Cerebellar cortex (tissue), 1 donor: ENCODE results near the gene MYO1D.
"Not testable (repeated sequence)": the region's sequence is repeated elsewhere in the genome, so short reads cannot be mapped to it uniquely, and the experiment has no call there.

ENCODE experiments used
- DNase-seq: peaks from one replicate; pipeline ENCODE4 v3.0.0-alpha.2; 2015; ENCODE audit warnings: low spot score

The MYO1D gene

GRCh38 chr17:32855620-32856019 lies 21.3 kb downstream of the MYO1D start:
- DNase-seq, result no peak

DNA sequence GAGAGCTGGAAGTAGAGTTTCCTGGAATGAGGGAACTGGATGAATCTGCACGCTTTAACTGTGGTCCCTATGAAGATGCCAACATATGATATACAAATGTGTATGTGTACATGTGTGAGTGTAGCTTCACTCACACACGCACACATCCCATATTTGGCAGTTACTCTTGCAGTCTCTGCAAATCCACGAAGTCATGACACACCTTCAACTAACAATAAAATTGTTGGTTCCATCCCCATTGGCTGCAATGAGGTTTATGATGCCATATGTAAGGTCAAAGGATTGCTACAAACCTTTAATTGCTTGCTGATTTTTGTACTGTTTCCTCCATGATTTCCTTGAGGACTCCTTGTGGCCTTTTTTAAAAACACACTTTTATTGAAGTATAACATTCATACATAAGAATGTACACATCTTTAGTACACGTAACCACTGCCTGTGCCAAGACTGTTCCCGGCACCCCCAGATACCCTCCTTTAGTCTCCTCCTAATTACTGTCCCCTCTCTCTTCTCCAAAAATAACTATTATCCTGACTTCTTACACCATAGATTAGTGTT lies 22.0 kb downstream of the MYO1D start:
- no peak for DNase-seq

DNA sequence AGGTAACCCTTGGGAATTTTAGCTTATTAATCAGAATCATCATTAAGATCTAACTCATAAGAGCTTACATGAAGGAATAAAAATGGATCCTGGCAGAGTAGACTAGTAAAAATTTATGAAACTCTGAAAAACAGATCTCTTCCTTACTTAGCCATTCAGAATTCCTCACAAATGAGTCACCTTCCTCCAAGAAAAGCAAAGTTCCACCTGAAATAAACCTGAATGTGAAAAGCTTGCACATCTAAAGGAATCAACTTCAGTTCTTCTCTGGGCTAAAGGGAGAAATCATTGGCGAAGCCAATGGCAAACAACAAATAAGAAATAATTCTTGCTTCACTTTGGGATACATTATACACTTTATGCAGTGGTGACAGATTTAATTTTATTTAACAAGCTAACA lies 22.7 kb downstream of the MYO1D start:
- DNase-seq, result no peak

DNA sequence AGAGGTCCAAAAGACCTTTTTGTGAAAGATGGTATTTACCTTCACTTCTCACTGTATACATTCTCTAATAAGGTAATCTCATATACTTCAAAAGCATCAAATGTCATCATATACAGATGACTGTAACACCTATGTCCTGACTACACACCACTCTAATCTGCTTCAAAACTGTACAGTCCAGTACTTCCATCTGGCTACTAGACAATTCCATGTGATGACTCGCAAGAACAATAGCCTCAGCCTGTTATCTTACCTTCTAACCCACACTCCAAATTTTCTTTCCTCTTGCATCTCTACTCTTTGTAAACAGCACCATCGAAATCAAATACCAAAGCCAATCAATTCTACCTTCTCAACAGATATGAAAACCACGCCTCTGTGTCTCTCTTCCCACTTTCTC lies 24.1 kb downstream of the MYO1D start:
- no peak for DNase-seq

DNA sequence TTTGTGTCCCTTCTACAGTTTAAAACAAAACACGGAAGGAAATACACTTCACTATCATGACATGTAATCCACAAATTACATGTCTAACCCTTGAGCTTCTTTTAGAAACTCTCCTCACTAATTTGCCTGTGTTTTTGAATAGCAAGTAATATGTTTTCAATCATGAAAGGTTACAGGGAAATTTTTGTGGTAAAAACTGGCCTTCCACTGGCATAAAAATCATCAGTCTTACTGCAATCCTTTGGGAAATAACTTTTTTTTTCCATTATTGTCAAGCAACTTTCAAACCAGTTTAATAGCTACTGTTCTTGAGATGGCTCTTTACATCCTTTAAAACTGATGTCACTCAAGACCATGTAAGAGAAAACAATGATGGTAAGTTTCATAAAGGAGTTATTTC lies 27.0 kb downstream of the MYO1D start:
- no peak for DNase-seq

- DNase-seq, result no peak
These were observed 28.9 kb downstream of the MYO1D start for GRCh38 chr17:32847977-32848376.

DNA sequence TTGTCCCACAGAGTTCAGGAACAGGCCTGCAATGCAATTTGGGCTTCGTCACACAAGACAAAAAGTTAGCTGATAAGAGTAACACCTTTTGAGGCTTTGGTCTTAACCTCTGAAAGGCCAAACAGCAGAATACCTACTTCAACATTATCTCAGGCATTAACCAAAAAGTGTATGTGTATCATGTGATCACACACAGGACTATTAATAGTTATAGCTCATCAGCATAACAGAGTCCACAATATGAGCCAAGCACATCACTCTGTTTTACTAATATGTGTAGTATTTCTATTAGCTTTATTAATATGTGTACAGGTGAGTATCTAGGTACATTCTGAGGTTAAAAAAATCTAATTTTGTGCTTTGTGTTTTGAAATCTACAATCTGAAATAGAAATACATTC lies 30.8 kb downstream of the MYO1D start:
- DNase-seq, result no peak

GRCh38 chr17:32840241-32840640 lies 36.7 kb downstream of the MYO1D start:
- DNase-seq, result no peak

DNA sequence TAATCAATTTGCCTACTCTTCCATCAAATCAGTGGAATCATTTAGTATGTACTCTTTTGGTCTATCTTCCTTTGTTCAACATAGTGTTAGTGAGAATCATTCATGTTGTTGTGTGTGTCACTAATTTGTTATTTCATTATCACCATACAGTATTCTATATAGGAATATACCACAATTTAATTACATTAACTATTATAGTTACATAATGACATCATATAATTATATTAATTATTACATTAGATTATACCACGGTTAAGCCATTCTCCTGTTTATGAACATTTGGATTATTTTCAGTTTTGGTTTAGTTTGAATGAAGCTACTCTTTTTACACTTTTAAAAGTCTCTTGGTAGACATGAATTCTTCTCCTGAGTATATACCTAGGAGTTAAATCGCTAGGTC lies 40.4 kb downstream of the MYO1D start:
- DNase-seq, result no peak

DNA sequence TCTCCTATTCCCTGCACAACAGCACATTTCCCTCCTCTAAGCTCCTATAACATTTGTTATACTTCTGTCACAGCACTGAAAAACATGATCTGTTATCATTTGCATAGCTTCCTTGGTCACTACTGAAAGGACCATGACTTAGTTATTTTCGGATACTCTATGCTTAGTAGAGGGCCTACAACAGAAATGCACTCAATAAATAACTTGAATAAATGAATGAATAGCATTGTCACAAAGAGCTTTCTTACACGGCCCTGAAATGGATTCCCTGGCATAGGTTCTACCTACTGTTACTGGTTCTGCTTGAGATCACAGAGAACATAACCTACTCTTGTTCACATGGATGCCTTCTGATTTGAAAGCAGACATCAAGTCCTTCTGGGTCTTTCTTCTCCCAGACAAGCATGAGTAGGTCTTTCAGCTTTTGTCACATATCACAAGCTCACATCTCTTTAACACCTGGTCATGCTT lies 41.6 kb downstream of the MYO1D start:
- no peak for DNase-seq

DNA sequence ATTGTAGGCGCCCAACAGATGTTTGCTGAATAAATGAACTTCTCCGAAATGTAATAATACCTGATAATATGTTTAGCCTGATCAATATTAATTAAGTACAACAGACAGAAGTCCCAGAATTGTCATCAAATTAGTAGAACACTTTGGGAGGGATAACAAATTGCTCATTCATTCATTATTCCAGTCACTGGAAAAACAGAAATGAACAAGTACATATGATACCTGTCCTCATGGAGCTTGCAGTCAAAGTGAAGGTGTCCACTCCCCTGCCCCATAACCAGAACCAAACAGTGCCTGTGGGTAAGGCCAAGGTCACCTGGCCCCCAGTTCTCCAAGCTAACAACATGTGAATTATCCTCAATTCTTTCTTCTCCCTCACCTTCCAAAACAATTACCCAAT lies 42.8 kb downstream of the MYO1D start:
- no peak for DNase-seq

GRCh38 chr17:32833526-32833925 lies 43.4 kb downstream of the MYO1D start:
- DNase-seq, result no peak

DNA sequence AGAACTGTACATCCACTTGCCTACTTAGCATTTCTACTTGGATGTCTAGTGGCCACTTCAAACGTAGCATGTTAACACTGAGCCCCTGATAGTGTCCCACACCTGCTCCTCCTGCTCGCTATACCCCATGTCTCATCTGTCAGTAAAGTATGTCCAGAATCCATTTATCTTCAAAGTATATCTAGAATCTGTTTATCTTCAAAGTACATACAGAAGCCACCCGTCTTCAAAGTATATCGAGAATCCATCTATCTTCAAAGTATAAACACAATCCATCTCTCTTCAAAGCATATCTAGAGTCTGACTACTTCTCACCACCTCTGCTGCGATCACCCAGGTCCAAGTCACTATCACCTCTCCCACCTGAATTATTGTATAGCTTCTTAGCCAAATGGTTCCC lies 43.8 kb downstream of the MYO1D start:
- no peak for DNase-seq

DNA sequence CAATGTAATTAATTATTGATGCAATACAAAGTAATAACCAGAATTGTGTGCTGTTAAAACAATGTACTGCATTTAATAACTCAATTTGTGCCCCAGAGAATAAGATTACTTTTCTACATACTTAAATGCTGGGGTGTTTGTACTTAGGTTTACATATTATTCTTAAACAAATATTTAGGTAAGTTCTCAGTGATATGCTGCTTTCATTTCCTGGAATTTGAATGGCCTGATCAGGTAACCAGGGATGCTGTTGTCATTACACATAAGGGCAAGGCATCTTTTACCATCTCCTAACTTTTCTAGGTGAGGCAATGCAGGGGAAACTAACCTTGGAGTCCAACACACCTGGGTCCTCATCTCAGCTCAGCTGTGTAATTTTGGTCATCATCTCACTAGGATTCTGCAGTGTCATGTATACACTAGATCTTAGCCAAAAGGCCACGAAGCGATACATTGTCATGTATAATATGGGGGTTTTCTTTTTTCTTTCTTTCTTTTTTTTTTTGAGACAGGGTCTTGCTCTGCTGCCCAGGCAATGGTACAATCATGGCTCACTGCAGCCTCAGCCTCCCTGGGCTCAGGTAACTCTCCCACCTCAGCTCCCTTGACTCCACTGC lies 45.2 kb downstream of the MYO1D start:
- DNase-seq, result no peak

DNA sequence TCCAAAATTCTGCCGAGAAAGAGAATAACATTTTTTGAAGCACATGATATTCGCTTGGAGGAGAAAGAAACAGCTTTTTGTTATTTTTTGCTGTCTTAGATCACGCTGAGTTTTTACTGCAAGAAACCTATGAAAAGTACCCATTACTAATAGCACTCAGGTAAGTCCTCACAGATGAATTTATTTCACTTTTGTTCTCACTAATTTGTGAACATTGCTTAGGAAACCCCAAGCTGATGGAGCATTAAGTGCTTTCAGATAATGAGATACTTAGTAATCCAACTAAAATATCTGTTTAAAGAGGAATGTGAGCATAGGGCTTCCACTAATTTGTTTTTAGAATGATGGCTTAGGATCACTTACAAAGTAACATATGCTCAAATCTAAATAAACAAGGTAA lies 45.7 kb downstream of the MYO1D start:
- no peak for DNase-seq

- no peak for DNase-seq
These were observed 48.1 kb downstream of the MYO1D start for GRCh38 chr17:32828822-32829221.

- DNase-seq, result peak; percentile 3
These were observed 49.7 kb downstream of the MYO1D start for GRCh38 chr17:32827227-32827626.

DNA sequence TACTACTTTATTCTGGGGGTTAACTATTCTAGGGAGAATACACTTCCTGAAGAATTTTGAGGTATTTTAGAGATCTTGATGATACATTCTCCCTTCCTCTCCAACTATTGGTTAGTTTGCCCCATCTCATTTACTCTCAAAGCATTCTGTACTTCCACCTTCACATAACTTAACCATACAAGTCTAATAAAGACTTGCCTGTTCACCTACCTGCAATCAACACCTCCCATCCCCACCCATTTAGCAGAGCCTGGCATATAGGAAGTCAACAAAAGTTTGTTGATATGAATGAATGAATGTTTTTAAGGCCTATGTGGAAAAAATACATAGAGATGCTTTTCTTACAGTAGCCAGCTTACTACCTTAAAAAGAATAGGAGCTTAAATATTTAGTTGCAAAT lies 50.8 kb downstream of the MYO1D start:
- DNase-seq, result no peak

DNA sequence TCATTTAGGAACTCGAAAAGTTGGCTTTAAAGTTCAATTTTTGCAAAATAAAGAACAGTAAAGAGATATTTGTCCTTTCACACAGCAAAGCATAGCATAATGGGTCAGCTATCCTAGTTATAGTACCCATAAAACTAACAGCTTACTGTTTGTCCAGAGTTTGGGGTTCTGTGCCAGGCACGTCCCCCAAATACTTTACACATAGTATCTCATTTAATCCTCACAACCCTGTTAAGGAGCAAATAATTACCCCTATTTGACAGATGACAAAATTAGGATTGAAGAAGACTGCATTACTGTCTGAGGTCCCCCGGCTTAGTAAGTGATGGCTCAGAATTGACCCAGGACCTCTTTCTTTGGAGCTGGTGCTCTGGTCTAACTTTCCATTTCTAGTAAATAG lies 52.6 kb downstream of the MYO1D start:
- no peak for DNase-seq

DNA sequence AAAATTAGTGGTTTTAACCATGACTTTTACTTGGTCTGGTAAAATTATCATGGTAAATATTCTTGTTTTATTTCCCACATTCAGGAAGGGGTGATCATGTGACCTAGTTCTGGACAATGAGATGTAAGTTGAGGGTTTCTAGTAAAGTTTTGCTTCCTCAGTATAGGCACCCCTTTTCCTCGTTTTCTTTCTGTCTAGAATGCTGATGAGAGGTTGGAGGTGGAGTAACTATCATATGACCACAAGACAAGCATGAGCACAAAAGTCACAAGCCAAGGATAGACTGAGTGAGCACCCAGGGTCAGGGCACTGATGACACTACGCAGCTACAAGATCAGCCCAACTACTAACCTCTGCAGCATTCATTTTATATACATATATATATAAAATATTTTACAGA lies 53.9 kb downstream of the MYO1D start:
- DNase-seq, result no peak

DNA sequence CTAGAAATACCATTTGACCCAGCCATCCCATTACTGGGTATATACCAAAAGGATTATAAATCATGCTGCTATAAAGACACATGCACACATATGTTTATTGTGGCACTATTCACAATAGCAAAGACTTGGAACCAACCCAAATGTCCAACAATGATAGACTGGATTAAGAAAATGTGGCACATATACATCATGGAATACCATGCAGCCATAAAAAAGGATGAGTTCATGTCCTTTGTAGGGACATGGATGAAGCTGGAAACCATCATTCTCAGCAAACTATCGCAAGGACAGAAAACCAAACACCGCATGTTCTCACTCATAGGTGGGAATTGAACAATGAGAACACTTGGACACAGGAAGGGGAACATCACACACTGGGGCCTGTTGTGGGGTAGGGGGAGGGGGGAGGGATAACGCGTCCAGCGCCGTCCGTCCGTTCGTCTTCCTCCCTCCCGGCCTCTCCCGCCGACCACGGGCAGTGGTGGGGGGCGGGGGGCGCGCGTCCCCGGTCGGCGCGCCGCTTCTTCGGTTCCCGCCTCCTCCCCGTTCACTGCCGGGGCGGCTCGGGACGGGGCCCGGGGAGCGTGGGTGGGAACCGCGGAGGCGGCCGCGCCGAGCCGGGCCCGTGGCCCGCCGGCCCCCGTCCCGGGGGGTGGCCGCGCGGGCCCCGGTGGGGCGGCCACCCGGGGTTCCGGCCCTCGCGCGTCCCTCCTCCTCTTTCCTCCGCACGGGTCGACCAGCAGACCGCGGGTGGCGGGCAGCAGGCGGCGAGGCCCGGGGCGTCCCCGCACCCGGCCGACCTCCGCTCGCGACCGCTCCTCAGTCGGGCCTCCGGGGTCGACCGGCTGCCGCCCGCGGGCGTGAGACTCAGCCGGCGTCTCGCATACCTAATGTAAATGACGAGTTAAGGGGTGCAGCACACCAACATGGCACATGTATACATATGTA lies 54.7 kb downstream of the MYO1D start:
- DNase-seq, result not testable (repeated sequence)

DNA sequence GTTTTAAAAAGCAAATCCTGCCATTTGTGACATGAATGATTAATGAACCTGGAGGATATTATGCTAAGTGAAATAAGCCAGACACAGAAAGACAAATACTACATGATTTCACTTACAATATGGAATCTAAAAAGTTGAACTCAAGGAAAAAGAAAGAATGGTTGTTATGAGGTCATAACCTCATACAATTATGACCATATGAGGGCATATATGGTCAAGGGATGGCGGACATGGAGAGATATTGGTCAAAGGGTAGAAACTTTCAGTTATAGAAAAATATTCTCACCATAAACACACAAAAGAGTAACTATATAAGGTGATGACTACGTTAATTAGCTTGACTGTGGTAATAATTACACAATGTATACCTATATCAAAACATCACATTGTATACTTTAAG lies 56.5 kb downstream of the MYO1D start:
- DNase-seq, result no peak

DNA sequence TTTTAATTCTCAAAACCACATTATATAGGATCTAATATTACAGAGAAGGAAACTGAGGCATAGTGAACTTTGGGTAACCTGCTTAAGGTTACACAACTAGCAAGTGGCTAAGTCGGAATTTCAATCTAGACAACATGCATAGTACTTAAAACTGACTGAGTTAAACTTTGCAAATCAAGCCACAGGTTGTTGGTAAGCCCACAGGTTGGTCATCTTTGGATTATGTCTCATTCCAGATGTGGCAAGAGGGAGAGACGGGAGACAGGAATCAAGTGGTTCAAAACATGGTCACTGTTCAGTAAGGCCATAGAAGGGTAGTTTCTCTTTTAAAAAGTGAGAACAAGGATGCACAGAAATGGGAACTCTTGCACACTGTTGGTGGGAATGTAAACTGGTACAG lies 57.1 kb downstream of the MYO1D start:
- no peak for DNase-seq
